Heart right ventricle (tissue), 16 donors: ENCODE data around the gene CAPSL. TPM values are rescaled to one million over a fixed set of nuclear protein-coding genes. Genes with fewer than 3 reads are reported as not detected.

Experiments used
- ATAC-seq, 8 donors: fragments of 200-7000 bp; cut with Tn5 transposase; one replicate each; pipeline ENCODE4 v1.9.1; 2020; ENCODE audit warnings: mild to moderate bottlenecking in 8 of 8, moderate library complexity in 8 of 8, moderate number of reproducible peaks in 1 of 8
- DNase-seq, 2 donors: peaks; one replicate each; pipeline ENCODE4 v3.0.0-alpha.2; 2020
- H3K27ac ChIP-seq, 10 donors: fragments of 200-600 bp; sonication (generic) in 2 of 10; one replicate each; pipeline versions ENCODE4 v1.5.0 to v1.8.0; 2020 to 2022; ENCODE audit warnings: mild to moderate bottlenecking in 3 of 10
- H3K27me3 ChIP-seq, 7 donors: fragments of 200-600 bp; one replicate each; pipeline ENCODE4 v1.8.0; 2021 to 2022; ENCODE audit warnings: mild to moderate bottlenecking in 2 of 7
- H3K36me3 ChIP-seq, 9 donors: fragments of 200-600 bp; sonication (generic) in 1 of 9; one replicate each; pipeline versions ENCODE4 v1.5.0 to v1.8.0; 2020 to 2022; ENCODE audit warnings: mild to moderate bottlenecking in 2 of 9
- H3K4me1 ChIP-seq, 9 donors: fragments of 200-600 bp; sonication (generic) in 1 of 9; one replicate each; pipeline versions ENCODE4 v1.5.0 to v1.8.0; 2020 to 2022; ENCODE audit warnings: mild to moderate bottlenecking in 4 of 9
- H3K4me3 ChIP-seq, 10 donors: fragments of 200-600 bp; sonication (generic) in 2 of 10; one replicate each; pipeline versions ENCODE4 v1.5.0 to v1.8.0; 2020 to 2022; ENCODE audit warnings: mild to moderate bottlenecking in 7 of 10, moderate library complexity in 2 of 10
- H3K9me3 ChIP-seq, 11 donors: fragments of 200-600 bp in 10 of 11; sonication (generic) in 2 of 11; one replicate each; pipeline versions ENCODE4 v1.5.0 to v1.8.0; 2013 to 2022; ENCODE audit warnings: mild to moderate bottlenecking in 2 of 11, control low read depth in 1 of 11, moderate library complexity in 1 of 11
- WGBS, 2 donors: extraction: QIAGEN DNeasy Blood & Tissue Kit; methylation state at CpG; one replicate each; pipeline ENCODE4 v1.1.7; 2013; ENCODE audit warnings: inconsistent platforms in 1 of 2; 5-methylcytosine and 5-hydroxymethylcytosine counted together
- intact Hi-C, 10 donors: fragments of 100-400 bp; cut with DNase I; formaldehyde crosslinking; loops; one replicate each; pipeline versions ENCODE4 v1.11.1 to v1.14.2; 2022
- polyA plus RNA-seq, 2 donors: library from polyadenylated mRNA; stranded (reverse); fragments of 200-250 nt; gene quantifications; one replicate each; pipeline ENCODE4 v1.2.3, GENCODE V29; 2013
- total RNA-seq, 10 donors: library from RNA; stranded (reverse); fragmentation: NEBNext Ultra II Directional in 3 of 10; extraction: Animal tissue kit (Norgen Biotek cat#: 25700) in 3 of 10; gene quantifications; one replicate each; pipeline versions ENCODE4 v1.2.1 to v1.2.4, GENCODE V29; 2021 to 2023
- TF ChIP-seq, protein P1 (sequence below), 9 donors: fragments of 200-600 bp; sonication (generic) in 2 of 9; IDR thresholded peaks; one replicate each; pipeline versions ENCODE4 v1.5.0 to v1.8.0; 2021 to 2022; ENCODE audit warnings: antibody characterized with exemption in 9 of 9, mild to moderate bottlenecking in 5 of 9, moderate library complexity in 1 of 9
- donor health status: Arrhythmogenic right ventricular cardiomyopathy.
- donor health status: ischemic (EF 13 %, LVEDD 7.1; RV severe dilation, severe dysfunction).
- donor health status: healthy with polysubstance abuse.
- donor health status: DM: no; HTN: yes; CAD: no.
- donor health status: DM: no; HTN: no; CAD: no.
- donor health status: ischemic (EF 25% LVEDD 6.9; RV normal size, moderate dysfunction).
- donor health status: ischemic (EF 25% LVEDD 5.7; RV mildly dilated, moderate dysfunction).
- donor health status: healthy.
- donor health status: DM: yes; HTN: yes; CAD: no.
- donor health status: Ischemic cardiomyopathy.
- donor health status: ischemic (EF 35%, LVEDD 5.7; RV mildly dilated, moderate dysfunction).
- donor health status: nonischemic (EF 11% LVEDD 7.7; RV severe dilation, severe dysfunction).
- donor health status: DM: yes; HTN: yes; CAD: no.
- donor health status: PGD.
- donor health status: ischemic (EF 29% LVEDD 5.4; RV normal size, mild dysfunction).
- donor health status: nonischemic (EF 23%, LVEDD 6.1; RV moderate dilation, normal function).

The CAPSL gene
- total and polyA plus RNA-seq, 12 donors = not detected

DNA sequence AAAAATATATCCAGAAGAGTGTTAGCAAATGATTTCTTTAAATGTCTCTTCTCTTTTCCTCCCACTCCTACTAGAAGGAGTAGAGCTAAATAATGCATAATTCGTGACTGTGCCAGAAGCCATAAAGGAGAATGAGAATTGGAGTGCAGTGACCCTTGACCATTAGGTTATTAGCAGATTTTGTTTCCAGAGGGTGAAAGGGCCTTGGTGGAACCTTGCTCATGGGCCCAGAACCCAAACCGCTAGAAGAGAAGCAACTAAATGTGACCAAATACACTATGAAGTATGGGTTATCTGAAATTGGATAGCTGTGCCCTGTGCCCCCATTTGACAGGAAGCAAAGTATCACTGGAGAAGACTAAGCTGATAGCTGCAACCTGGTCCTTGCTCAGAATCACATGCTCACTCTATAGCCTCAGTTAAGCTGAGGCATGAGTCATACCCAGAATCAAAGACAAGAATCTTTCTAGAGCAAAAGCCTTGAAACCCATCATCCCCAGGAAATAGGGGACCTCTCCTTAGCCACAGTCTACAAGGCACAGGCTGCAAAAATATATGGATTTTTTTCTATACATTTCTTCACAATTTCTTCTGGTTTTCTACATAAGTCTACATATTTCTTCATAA is 36.3 kb downstream of the CAPSL start:
- TF ChIP-seq, protein P1, sequence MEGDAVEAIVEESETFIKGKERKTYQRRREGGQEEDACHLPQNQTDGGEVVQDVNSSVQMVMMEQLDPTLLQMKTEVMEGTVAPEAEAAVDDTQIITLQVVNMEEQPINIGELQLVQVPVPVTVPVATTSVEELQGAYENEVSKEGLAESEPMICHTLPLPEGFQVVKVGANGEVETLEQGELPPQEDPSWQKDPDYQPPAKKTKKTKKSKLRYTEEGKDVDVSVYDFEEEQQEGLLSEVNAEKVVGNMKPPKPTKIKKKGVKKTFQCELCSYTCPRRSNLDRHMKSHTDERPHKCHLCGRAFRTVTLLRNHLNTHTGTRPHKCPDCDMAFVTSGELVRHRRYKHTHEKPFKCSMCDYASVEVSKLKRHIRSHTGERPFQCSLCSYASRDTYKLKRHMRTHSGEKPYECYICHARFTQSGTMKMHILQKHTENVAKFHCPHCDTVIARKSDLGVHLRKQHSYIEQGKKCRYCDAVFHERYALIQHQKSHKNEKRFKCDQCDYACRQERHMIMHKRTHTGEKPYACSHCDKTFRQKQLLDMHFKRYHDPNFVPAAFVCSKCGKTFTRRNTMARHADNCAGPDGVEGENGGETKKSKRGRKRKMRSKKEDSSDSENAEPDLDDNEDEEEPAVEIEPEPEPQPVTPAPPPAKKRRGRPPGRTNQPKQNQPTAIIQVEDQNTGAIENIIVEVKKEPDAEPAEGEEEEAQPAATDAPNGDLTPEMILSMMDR (IDR thresholded peaks at IDR 0.05) = no peak
- Histone ChIP-seq H3K36me3 (no peaks in the 10 kb centered on the region), H3K27ac (no peak overlapping the region), H3K4me1 (no peaks in the 10 kb centered on the region), H3K27me3 (no peaks in the 10 kb centered on the region), H3K4me3 (no peak overlapping the region), H3K9me3 (peaks cover 0 to 8% (median 0%) of the 10 kb centered on the region in 11 donors)
- ATAC-seq (no peak), DNase-seq (no peak)
- 75 to 83% methylated on average over 2 of the region's 2 CpGs for WGBS, 2 donors
- intact Hi-C loops = no loop called here

DNA sequence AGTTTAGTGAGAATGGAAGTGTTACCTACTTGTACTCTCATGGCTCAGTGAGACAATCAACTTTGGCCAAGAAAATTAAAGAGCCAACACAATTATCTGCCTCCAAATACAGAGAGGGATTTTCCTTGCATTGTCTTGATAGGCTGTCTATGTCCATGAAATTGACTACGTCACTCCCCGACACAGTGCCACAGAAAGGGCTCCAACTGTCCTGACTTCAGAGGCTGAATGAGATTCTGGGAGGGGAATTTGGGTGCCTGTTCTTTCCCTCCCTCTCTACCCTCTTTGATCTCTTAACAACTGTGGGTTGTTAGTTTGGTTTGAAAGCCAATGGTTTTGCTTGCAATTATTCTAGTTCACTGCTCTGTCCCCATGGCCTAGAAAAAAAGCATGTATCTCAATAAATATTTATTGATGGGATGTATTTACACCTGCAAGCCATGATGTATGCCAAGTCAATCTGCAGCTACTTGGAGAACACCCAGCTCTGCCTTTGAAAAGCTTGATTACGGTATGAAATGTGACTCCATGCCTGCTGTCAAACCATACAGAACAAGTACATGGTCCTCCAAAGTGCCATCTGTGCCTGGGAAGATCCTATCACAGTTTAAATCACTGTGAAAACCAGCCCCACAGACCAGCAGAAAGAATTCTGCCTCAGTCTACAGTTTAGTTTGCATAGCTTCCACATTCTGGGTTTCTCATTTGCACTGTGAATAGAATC is 37.3 kb downstream of the CAPSL start:
- peaks cover 0 to 8% (median 0%) of the 10 kb centered on the region in 11 donors for H3K9me3 ChIP-seq
- whole genome bisulfite sequencing, 2 donors = 83 to 87% methylated on average over 3 of the region's 3 CpGs
- TF ChIP-seq, protein P1 (IDR thresholded peaks at IDR 0.05) = no peak
- no peak overlapping the region for H3K4me3 ChIP-seq
- intact Hi-C loops = no loop called here
- no peaks in the 10 kb centered on the region for H3K36me3 ChIP-seq
- no peaks in the 10 kb centered on the region for H3K4me1 ChIP-seq
- H3K27ac ChIP-seq = no peak overlapping the region
- no peaks in the 10 kb centered on the region for H3K27me3 ChIP-seq
- ATAC-seq (no peak), DNase-seq (no peak)

DNA sequence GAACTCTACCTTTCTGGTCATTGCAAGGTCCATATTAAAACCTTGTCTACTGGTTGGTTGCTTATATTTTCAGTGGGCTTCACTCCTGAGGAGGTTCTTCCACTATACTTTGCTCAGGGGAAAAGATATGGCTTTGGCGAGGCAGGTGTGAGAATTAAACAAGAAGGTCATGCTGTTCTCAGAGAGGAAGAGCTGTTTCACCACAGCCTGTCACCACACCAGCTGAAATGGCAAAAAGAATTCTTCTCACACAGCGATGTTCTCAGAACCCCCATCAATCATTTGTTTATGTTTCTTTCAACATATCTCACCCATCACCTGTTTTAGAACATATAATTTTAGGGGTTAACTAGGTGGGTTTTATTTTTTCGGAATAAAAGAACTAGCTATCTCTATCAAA is 38.6 kb downstream of the CAPSL start:
- intact Hi-C loops = no loop called here
- Histone ChIP-seq H3K4me1 (no peaks in the 10 kb centered on the region), H3K9me3 (peaks cover 0 to 8% (median 0%) of the 10 kb centered on the region in 11 donors), H3K27ac (no peak overlapping the region), H3K27me3 (no peaks in the 10 kb centered on the region), H3K4me3 (no peak overlapping the region), H3K36me3 (no peaks in the 10 kb centered on the region)
- WGBS, 2 donors = 37 to 39% methylated on average over 3 of the region's 3 CpGs
- ATAC-seq (no peak), DNase-seq (no peak)
- TF ChIP-seq, protein P1 (IDR thresholded peaks at IDR 0.05) = no peak

DNA sequence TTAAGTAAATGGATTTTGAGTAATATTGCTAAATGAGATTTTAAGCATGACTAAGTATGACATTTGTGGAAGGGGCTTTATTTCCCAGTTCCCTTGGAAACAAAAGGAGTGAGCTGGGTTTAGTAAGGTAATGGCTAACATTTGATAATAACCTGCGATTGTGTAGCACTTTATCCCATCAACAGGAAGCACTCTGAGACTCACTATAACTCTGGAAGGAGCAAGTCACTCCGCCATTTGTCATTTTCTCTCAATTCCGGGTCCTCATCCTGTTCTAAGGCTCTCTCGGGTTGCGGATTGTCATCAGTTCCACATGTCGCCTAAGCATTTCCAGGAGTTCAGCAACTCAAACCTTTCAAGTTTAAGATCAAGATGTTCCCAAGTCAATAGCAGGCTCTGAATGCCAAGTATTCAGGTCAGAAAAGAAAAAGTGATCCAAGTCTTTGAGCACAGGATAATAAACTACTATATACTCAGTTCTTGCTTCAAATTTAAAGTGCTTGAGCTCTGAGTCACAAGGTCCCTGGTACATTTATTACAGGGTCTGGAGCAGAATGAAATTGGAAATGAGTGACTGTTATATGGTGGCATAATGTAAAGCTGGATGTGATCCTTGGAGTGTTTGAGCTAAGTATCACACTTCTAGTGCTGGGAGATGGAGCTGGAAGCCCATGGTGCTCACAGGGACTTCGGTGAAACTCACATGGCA is 39.3 kb downstream of the CAPSL start:
- no peaks in the 10 kb centered on the region for H3K36me3 ChIP-seq
- H3K4me3 ChIP-seq = no peak overlapping the region
- TF ChIP-seq, protein P1 (IDR thresholded peaks at IDR 0.05) = no peak
- ATAC-seq (no peak), DNase-seq (no peak)
- H3K4me1 ChIP-seq = no peaks in the 10 kb centered on the region
- intact Hi-C loops = no loop called here
- 78 to 84% methylated on average over 7 of the region's 7 CpGs for WGBS, 2 donors
- H3K27ac ChIP-seq = no peak overlapping the region
- H3K27me3 ChIP-seq = no peaks in the 10 kb centered on the region
- H3K9me3 ChIP-seq = peaks cover 0 to 4% (median 0%) of the 10 kb centered on the region in 11 donors
